NOMO-1 treated with dmso at 0.1 percent for 144 hours (cell line): ENCODE measurements around the gene ITGB5.
"Not testable (repeated sequence)": the region's sequence is repeated elsewhere in the genome, so short reads cannot be mapped to it uniquely, and the experiment has no call there.

ENCODE experiments used
- DNase-seq: peaks from one replicate; lab custom pipeline; 2025; ENCODE audit not compliant: unreplicated experiment; lab: John Stamatoyannopoulos, UW

Gene ITGB5

GRCh38 chr3:124759666-124760401 is 127.3 kb downstream of the ITGB5 start:
- DNase-seq: no peak

GRCh38 chr3:124758851-124759635 is 128.1 kb downstream of the ITGB5 start:
- no peak for DNase-seq

- DNase-seq: not testable (repeated sequence)
Measured at GRCh38 chr3:124757926-124758325, 129.2 kb downstream of the ITGB5 start.

- no peak for DNase-seq
Measured at GRCh38 chr3:124752051-124752450, 135.1 kb downstream of the ITGB5 start.

- DNase-seq: no peak
Measured at GRCh38 chr3:124751501-124751900, 135.7 kb downstream of the ITGB5 start.

GRCh38 chr3:124749877-124750276 is 137.3 kb downstream of the ITGB5 start:
- not testable (repeated sequence) for DNase-seq

GRCh38 chr3:124748560-124749198 is 138.5 kb downstream of the ITGB5 start:
- DNase-seq: no peak

GRCh38 chr3:124747111-124747981 is 139.8 kb downstream of the ITGB5 start:
- no peak for DNase-seq

- DNase-seq: no peak
Measured at GRCh38 chr3:124745756-124746155, 141.4 kb downstream of the ITGB5 start.

GRCh38 chr3:124741027-124741426 is 146.1 kb downstream of the ITGB5 start:
- DNase-seq: no peak

- no peak for DNase-seq
Measured at GRCh38 chr3:124731760-124732159, 155.4 kb downstream of the ITGB5 start.

- DNase-seq: no peak
Measured at GRCh38 chr3:124730941-124731297, 156.2 kb downstream of the ITGB5 start.

GRCh38 chr3:124730129-124730940 is 156.8 kb downstream of the ITGB5 start, which contains the start of gene UMPS:
Gene UMPS (plus strand): TSS chr3:124730452. CDS start chr3:124730472, 20 bp downstream.
- DNase-seq: peak; percentile 61

- no peak for DNase-seq
Measured at GRCh38 chr3:124722589-124722988, 164.6 kb downstream of the ITGB5 start.

- DNase-seq: no peak
Measured at GRCh38 chr3:124714223-124714853, 172.8 kb downstream of the ITGB5 start.
